GM21576 (cell line): ENCODE data around the gene STARD4.

Experiments used
- ATAC-seq: cut with Tn5 transposase; IDR thresholded peaks from one replicate; pipeline ENCODE4 v1.9.1; 2021; ENCODE audit warnings: mild to moderate bottlenecking, moderate library complexity; ENCODE audit not compliant: unreplicated experiment

Gene STARD4

DNA sequence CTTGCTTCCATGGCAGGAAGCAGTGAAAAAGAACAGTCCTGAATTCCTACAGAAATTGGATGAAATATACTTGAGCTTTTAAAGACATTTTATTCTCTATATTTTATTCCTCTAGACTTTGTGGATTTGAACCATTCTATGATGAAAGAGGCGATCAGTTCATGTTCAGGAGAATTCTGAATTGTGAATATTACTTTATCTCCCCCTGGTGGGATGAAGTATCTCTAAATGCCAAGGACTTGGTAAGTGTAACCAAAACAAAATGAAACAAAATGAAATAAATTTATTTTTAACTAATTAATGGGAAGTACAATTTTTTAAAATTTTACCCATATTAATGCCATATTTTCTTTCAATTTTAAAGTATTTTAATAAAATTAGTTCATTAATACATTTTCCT is 34.1 kb downstream of the STARD4 start:
- no peak for ATAC-seq

DNA sequence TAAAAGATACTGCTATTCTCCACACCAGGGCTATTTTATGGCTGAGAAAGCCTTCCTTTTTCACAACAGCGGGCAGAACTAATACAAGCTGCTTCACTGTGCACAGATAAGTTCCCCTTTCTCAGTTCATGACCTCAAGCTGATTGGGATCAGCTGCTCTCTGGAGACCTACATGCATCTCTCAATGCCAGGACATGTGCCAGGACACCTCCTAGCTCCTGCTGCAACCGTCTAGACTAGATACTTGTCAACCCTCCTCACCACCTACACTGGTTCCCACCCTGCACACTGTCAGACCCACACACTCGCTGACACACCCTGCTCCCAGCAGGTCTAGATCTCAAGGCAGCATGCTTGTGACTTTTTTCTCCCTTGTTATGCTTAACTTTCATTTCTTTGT is 39.8 kb downstream of the STARD4 start:
- ATAC-seq, result peak; percentile 62

DNA sequence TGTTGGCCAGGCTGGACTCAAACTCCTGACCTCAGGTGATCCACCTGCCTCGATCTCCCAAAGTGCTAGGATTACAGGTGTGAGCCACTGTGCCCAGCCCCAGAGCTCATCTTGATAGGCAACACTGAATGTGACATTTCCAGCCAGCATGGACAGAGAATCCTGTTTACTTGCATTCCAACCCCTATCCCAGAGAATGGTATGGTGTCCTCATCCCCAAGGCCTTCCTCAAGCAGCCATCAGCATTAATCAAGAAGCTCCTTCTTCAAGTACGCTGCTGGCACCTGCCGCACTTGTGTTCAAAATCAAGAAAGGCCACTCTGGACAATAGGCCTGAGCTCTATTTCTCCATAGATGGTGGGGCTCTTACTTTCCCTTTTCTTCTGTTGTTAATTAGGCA is 40.2 kb downstream of the STARD4 start:
- no peak for ATAC-seq

DNA sequence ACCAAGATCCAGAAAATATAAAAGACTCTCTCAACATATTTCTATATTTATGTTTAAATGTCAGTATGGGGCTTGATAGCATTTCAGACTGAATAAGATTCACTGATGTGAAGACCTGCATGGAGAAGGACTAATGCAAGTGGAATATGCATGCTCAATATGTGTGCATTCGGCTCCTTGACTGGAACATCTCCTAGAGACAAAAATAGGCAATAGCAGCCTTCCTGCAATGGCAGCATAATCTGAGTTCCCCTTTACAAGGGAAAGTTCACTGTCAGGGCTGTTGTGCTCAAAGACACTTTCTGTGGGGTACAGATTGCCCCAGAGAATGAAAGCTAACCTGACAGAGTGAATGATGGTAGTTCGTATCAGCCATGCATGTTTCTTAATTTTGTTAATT is 42.4 kb downstream of the STARD4 start:
- no peak for ATAC-seq

DNA sequence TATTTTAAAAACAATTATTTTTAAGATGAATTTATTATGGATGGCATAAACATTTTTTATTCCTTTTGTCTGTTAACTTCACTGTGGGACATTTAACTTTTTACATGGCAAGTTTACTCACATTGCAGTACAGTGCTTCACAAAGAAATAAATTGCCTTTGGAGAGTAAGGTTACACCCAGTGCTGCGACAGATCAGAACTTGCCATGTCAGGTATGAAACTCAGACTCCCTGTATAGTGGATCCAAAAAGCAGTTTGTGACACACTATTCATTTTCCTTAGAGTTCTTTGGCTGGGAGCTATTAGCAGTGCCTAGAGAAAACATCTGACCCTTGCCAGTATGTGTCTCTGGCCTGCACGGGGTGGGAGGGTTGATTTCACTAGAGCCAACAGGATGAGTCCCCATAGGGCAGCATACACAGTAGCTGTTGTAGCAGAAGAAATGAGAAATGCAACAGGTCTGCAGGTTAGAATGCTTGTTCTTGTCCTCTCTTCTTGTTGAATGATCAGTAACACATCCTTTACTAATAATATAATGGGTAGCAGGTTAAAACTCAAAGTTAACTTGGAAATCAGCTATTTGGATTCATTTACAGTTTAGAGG is 42.9 kb downstream of the STARD4 start:
- no peak for ATAC-seq

DNA sequence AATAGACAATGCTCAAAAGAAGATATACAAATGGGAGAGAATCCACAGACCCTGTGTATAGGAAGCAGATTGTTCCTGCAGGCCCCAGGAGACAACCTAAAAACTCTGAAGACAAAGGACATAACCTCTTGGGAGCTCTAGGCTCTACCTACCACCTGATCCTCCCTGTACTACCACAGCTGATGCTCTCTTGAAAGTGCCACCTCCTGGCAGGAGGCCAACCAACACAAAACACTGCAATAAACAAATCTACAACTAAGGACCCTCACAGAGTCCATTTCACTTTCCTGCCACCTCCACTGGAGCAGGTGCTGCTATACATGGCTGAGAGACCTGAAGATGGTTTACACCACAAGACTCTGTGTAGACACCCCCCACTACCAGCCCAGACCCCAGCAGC is 49.0 kb downstream of the STARD4 start:
- no peak for ATAC-seq

DNA sequence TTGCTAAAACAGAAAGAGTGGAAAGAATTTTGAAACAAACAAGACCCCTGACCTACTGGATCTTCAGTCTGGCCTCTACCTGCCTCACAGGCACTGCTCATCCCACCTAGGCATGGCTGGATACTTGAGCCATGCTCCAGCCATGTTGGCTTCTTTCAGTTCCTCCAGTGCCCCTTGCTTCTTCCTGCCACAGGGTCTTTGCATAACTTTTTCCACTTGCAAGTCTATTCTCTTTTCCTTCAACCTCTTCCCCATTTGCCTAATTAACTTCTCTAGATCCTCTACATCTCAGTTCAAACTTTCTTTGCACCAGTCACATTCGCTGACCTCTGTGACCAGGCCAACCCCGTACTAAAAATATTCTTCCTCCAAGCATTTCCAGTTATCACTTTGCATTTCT is 50.4 kb downstream of the STARD4 start:
- ATAC-seq, result no peak

DNA sequence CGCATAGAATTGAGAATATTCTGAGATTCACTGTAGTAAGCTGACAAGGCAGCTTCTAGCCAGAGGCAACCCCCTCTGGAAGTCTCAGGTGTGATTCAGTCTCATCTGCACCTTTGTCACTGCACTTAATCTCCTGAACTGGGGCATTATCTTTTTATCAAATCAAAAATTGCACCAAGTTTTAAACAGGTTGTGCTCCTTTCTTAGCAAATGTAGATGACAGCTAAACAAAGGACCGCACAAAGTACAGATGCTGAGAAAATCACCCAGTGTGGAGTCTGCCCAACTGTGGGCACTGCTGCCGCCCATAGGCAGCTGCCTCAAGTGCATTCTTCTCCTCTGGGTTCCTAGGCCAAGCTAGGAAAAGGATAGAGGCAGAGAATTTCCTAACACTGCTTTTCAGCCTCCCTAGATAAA is 51.1 kb downstream of the STARD4 start:
- no peak for ATAC-seq

DNA sequence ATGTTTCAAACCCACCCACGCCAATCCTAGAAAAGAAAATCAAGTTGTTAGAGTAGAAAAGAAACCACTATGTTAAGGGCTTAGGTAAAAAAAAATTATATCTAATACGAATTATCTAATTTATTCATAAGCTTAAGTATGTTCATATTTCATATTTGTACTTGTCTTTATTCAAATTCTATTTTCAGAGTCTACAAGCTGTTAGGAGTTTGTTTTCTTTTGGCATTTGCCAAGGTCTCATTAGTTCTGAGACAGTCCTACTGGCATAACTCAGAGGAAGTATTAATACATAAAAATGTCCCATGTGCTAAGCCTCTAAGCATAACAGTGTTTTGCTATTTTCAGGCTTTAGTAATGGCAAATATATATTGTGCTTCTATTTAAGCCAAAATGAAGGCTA is 57.6 kb downstream of the STARD4 start:
- ATAC-seq, result no peak

DNA sequence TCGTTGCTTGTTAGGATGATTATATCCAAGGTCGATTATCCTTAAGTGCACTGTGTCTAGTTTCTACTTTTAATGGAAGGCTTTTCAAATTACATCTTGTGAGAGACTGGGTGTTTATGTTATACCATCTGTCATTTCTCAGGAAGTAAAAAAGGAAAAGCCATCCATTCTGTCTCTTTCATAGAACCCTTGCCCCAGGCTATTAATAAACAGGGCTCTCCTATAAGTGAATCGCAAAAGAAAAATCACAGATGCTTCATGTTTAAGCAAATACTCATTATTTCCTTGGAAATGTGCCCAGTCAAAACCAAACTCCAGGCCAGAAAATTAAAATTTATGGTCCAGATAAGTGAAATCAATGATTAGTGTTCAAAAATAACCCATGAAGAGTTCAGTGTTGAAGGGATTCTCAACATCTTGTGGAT is 58.1 kb downstream of the STARD4 start:
- ATAC-seq, result no peak

DNA sequence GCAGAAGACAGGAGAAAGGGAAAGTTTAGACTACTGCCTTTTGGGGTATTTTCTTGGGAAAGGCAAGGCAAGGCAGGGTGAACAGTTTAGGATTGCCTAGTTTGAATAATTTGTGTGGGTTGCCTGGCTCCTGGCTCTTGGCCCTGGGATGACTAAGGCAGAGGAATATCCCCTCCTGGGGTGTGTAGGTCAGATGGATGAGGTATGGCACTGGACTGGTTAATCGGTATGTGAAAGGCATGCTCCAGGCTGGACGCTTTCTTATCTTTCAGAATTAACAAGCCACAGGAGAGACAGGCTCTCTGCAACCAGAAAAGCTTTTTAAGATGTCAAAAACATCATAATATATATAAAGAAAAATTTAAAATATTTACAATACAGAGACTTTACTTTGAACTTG is 58.6 kb downstream of the STARD4 start:
- no peak for ATAC-seq

DNA sequence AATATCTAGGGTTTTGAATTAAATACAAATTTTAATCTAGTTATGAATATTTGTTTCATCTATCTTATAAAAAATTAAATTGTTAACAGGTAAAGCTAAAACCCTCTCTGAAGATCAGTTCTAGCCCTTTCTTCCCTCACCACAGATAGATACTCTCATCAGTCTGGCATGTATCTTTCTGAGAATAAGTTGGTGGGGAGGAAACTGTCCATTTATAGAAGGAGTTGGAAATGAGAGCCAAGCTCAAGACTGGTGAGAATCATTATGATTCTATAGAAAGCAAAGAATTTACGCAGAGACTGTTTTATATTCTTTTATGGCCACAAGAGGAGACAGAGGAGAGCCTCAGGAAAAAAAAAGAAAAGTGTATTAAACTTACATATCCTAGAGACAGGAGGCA is 59.0 kb downstream of the STARD4 start:
- ATAC-seq, result no peak

DNA sequence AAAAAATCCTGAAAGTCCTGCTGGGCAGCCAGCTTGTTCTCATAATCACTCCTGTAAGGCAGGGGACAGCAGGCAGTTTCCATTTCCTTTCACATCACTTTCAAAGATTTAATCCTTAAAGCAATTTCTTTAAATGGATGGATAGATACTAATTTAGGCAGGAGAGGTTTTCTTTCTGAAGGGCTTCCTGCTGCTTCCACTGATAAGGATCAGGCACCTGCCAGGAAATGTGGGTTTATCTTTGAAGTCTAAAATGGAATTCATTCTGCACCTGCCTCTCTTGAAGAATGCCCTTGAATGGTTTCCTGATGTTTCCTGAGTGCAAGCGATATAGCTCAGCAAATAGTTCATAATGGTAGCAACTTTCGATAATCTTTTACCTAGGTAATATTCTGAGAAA is 64.5 kb downstream of the STARD4 start:
- no peak for ATAC-seq

DNA sequence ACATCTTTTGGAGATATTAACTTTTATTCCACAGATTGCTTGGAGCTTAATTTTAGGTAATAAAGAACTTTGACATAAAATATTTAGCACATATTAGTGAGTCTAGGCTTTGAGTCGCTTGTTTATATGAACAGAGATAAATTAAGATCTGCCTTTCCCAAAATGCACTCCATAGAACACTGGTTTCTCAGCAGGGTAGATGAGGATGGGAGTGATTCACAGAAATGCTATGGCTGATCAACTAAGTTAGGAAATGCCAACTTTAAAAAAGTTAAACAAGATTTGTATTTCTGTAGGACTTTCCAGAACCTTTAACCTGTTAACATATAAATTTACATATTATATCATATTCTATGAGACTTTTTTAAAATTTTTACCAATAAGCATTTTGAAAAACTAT is 65.2 kb downstream of the STARD4 start:
- ATAC-seq, result no peak
